ENCODE results near the gene PCSK4. TPM values are rescaled to one million over a fixed set of nuclear protein-coding genes. Genes with fewer than 3 reads are reported as not detected.

The PCSK4 gene
- total RNA-seq, 1 experiment from 2014 or later: 9.9 TPM

- intact Hi-C loops (cut with micrococcal nuclease; ENCODE audit: unreplicated experiment) (no loop called here), in situ Hi-C loops (cut with HindIII; ENCODE audit: low pct_unique_long_range_greater_than_20kb, low sequenced_read_pairs) (no loop called here)
- no TSS peak for BruUV-seq (replicated peaks)
- POLR2A ChIA-PET: interaction anchor here (0.6 kb wide), 1 partner anchor 164 kb away, joined by 7 read pairs; no protein-coding TSS in a partner anchor
- H3K27me3 ChIP-seq (ENCODE audit: control insufficient read depth, insufficient read depth, low read length): no peaks in the 10 kb centered on the region; the same call in 1 of the 2 replicates
- CTCF ChIA-PET: no interaction called here
- TF ChIP-seq POLR2AphosphoS5 (IDR thresholded peaks at IDR 0.05; ENCODE audit: low read depth, low read length) (no peak), CTCF (IDR thresholded peaks at IDR 0.05) (no peak), TCF7L2 (IDR thresholded peaks at IDR 0.05; ENCODE audit: low read depth, low read length) (no peak), REST (IDR thresholded peaks at IDR 0.05; ENCODE audit: insufficient read depth in 1 of 2, low read depth in 2 of 2, low read length in 1 of 2) (no peak), SIN3A (IDR thresholded peaks at IDR 0.05; ENCODE audit: borderline replicate concordance, insufficient read depth, low read depth, low read length) (no peak)
- ATAC-seq: no peak
- no peaks in the 10 kb centered on the region for H3K36me3 ChIP-seq (ENCODE audit: control insufficient read depth, insufficient read depth, low read length)
- H3K27ac ChIP-seq (ENCODE audit: low read length): no peak overlapping the region
- H3K4me1 ChIP-seq (ENCODE audit: control insufficient read depth, insufficient read depth, low read length): no peaks in the 10 kb centered on the region
- no peak overlapping the region for H3K4me3 ChIP-seq (ENCODE audit: low read depth in 2 of 2, low read length in 2 of 2)
- no peaks in the 10 kb centered on the region for H3K9me3 ChIP-seq (ENCODE audit: control insufficient read depth, insufficient read depth, low read depth, low read length)
- DNase-seq (ENCODE audit: low read depth, low spot score): no peak
Measured at GRCh38 chr19:1526066-1526778, 36.1 kb upstream of the PCSK4 start.

GRCh38 chr19:1525343-1525742 lies 35.2 kb upstream of the PCSK4 start:
- intact Hi-C loops (cut with micrococcal nuclease; ENCODE audit: unreplicated experiment): no loop called here
- CTCF ChIA-PET: no interaction called here
- no peaks in the 10 kb centered on the region; the same call in 1 of the 2 replicates for H3K27me3 ChIP-seq (ENCODE audit: control insufficient read depth, insufficient read depth, low read length)

More at GRCh38 chr19:1525343-1525742, 35.2 kb upstream of the PCSK4 start:
- DNase-seq (ENCODE audit: low read depth, low spot score) (no peak), ATAC-seq (peak; percentile 20; the same call in 1 of the 2 replicates)
- no peak overlapping the region for H3K4me3 ChIP-seq (ENCODE audit: low read depth in 2 of 2, low read length in 2 of 2)
- H3K36me3 ChIP-seq (ENCODE audit: control insufficient read depth, insufficient read depth, low read length): no peaks in the 10 kb centered on the region
- TF ChIP-seq TCF7L2 (IDR thresholded peaks at IDR 0.05; ENCODE audit: low read depth, low read length): no peak
- no peak for TF ChIP-seq POLR2AphosphoS5 (IDR thresholded peaks at IDR 0.05; ENCODE audit: low read depth, low read length)
- no peak for TF ChIP-seq REST (IDR thresholded peaks at IDR 0.05; ENCODE audit: insufficient read depth in 1 of 2, low read depth in 2 of 2, low read length in 1 of 2)
- TF ChIP-seq SIN3A (IDR thresholded peaks at IDR 0.05; ENCODE audit: borderline replicate concordance, insufficient read depth, low read depth, low read length): no peak
- BruUV-seq (replicated peaks): no TSS peak
- no peak overlapping the region for H3K27ac ChIP-seq (ENCODE audit: low read length)
- POLR2A ChIA-PET: no interaction called here
- in situ Hi-C loops (cut with HindIII; ENCODE audit: low pct_unique_long_range_greater_than_20kb, low sequenced_read_pairs): no loop called here
- H3K9me3 ChIP-seq (ENCODE audit: control insufficient read depth, insufficient read depth, low read depth, low read length): no peaks in the 10 kb centered on the region
- no peaks in the 10 kb centered on the region for H3K4me1 ChIP-seq (ENCODE audit: control insufficient read depth, insufficient read depth, low read length)

Data from Panc1 (cell line).